Retinal pigment epithelial cell (primary cell): ENCODE data around the gene SH3RF3.
"Not testable (repeated sequence)": the region's sequence is repeated elsewhere in the genome, so short reads cannot be mapped to it uniquely, and the experiment has no call there.

ENCODE experiments used
- DNase-seq: peaks from one replicate; pipeline ENCODE4 v3.0.0-alpha.2; 2010; ENCODE audit warnings: low read depth
- H3K4me3 ChIP-seq: 2 replicates; pipeline ENCODE4 v1.5.1; 2011; ENCODE audit warnings: mild to moderate bottlenecking, low read length, control low read depth, moderate library complexity
- CTCF ChIP-seq: conservative IDR thresholded peaks from 2 replicates; pipeline ENCODE4 v1.5.1; 2011; ENCODE audit warnings: low read depth, low read length, control low read depth, inconsistent platforms

Gene SH3RF3

GRCh38 chr2:109223490-109223889 lies 94.5 kb downstream of the SH3RF3 start:
- DNase-seq: no peak
- no peak for TF ChIP-seq CTCF
- H3K4me3 ChIP-seq: no peak overlapping the region

GRCh38 chr2:109224341-109224740 lies 95.3 kb downstream of the SH3RF3 start:
- H3K4me3 ChIP-seq, DNase-seq: not testable (repeated sequence)

GRCh38 chr2:109225170-109225782 lies 96.3 kb downstream of the SH3RF3 start:
- TF ChIP-seq CTCF: no peak

GRCh38 chr2:109226128-109226527 lies 97.1 kb downstream of the SH3RF3 start:
- TF ChIP-seq CTCF: no peak
- H3K4me3 ChIP-seq: no peak overlapping the region
- no peak for DNase-seq

More at GRCh38 chr2:109225170-109225782, 96.3 kb downstream of the SH3RF3 start:
- H3K4me3 ChIP-seq: no peak overlapping the region
- DNase-seq: no peak

GRCh38 chr2:109226622-109227021 lies 97.6 kb downstream of the SH3RF3 start:
- TF ChIP-seq CTCF: no peak
- DNase-seq: no peak
- no peak overlapping the region for H3K4me3 ChIP-seq

GRCh38 chr2:109229094-109229675 lies 100.2 kb downstream of the SH3RF3 start:
- TF ChIP-seq CTCF: no peak
- no peak for DNase-seq
- H3K4me3 ChIP-seq: no peak overlapping the region

- no peak for TF ChIP-seq CTCF
- no peak overlapping the region for H3K4me3 ChIP-seq
- DNase-seq: no peak
Measured at GRCh38 chr2:109230941-109231420, 102.0 kb downstream of the SH3RF3 start.

GRCh38 chr2:109231428-109231827 lies 102.4 kb downstream of the SH3RF3 start:
- TF ChIP-seq CTCF: no peak
- DNase-seq: no peak
- no peak overlapping the region for H3K4me3 ChIP-seq
